ENCODE measurements around the gene NCAM2. TPM values are rescaled to one million over a fixed set of nuclear protein-coding genes. Genes with fewer than 3 reads are reported as not detected.

Gene NCAM2
- total and polyA plus RNA-seq, 2 donors (not counting 1 experiment from before 2014, with no cell fraction given): 0.13 TPM; not detected in 1

DNA sequence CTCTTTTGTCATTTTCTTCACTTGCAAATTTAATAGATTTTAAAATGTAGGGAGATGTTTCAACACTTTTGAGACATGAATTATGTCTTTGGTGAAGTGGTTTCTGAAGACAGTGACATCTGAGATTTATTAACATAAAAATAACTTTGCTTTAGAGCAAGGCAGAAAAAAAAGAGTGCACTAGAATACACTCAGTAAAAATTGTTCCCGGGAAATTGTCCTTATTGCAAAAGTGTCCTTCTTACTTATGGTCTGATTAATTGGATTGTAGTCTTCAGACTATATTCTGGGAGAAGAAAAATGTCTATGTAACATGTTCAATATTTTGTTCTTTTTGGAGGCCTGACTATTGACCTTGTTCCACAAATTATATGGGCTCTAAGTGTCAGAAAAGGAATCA is 468.5 kb downstream of the NCAM2 start:
- Histone ChIP-seq H3K4me3 (ENCODE audit: control extremely low read depth in 1 of 5, extremely low read depth in 1 of 5, insufficient read depth in 1 of 5, low read depth in 2 of 5, low read length in 4 of 5) (no peak overlapping the region), H3K9me3 (ENCODE audit: control extremely low read depth in 1 of 3, control insufficient read depth in 2 of 3, insufficient read depth in 1 of 3, low read length in 2 of 3) (no peaks in the 10 kb centered on the region), H3K9ac (ENCODE audit: low read length) (no peak overlapping the region), H3K4me1 (ENCODE audit: control insufficient read depth in 2 of 2, insufficient read depth in 2 of 2, low read length in 2 of 2) (no peaks in the 10 kb centered on the region), H3K79me2 (ENCODE audit: control insufficient read depth, insufficient read depth, low read length) (no peaks in the 10 kb centered on the region), H3K4me2 (replicated peaks; ENCODE audit: low read depth, low read length, poor library complexity, severe bottlenecking) (no peak overlapping the region), H2AFZ (ENCODE audit: insufficient read depth, low read depth, low read length, poor library complexity, severe bottlenecking) (no peak overlapping the region), H4K20me1 (ENCODE audit: control insufficient read depth, insufficient read depth, low read length, poor library complexity, severe bottlenecking) (no peaks in the 10 kb centered on the region), H3K36me3 (replicated peaks in 1 of 2; ENCODE audit: control extremely low read depth in 1 of 2, control insufficient read depth in 1 of 2, extremely low read depth in 1 of 2, insufficient read depth in 2 of 2, low read length in 1 of 2) (no peaks in the 10 kb centered on the region), H3K27me3 (replicated peaks in 1 of 4; ENCODE audit: control extremely low read depth in 1 of 4, control insufficient read depth in 3 of 4, insufficient read depth in 4 of 4, low read length in 3 of 4) (no peaks in the 10 kb centered on the region), H3K27ac (ENCODE audit: low read length in 2 of 2) (no peak overlapping the region)
- DNase-seq (no peak), ATAC-seq (ENCODE audit: low read depth) (no peak)
- Mint-ChIP-seq H3K9me3 (ENCODE audit: insufficient read depth) (no peaks in the 10 kb centered on the region), H3K27me3 (no peaks in the 10 kb centered on the region), H3K27ac (no peak overlapping the region), H3K4me3 (no peak overlapping the region), H3K4me1 (no peaks in the 10 kb centered on the region)
- no CpG with 5 or more reads among the region's 1 CpG for WGBS (ENCODE audit: insufficient coverage)
- intact Hi-C loops (cut with micrococcal nuclease): no loop called here
- TF ChIP-seq EZH2 (IDR thresholded peaks at IDR 0.05; ENCODE audit: borderline replicate concordance, insufficient read depth, low read depth, low read length, poor library complexity, severe bottlenecking): no peak
- TF ChIP-seq, protein P1, sequence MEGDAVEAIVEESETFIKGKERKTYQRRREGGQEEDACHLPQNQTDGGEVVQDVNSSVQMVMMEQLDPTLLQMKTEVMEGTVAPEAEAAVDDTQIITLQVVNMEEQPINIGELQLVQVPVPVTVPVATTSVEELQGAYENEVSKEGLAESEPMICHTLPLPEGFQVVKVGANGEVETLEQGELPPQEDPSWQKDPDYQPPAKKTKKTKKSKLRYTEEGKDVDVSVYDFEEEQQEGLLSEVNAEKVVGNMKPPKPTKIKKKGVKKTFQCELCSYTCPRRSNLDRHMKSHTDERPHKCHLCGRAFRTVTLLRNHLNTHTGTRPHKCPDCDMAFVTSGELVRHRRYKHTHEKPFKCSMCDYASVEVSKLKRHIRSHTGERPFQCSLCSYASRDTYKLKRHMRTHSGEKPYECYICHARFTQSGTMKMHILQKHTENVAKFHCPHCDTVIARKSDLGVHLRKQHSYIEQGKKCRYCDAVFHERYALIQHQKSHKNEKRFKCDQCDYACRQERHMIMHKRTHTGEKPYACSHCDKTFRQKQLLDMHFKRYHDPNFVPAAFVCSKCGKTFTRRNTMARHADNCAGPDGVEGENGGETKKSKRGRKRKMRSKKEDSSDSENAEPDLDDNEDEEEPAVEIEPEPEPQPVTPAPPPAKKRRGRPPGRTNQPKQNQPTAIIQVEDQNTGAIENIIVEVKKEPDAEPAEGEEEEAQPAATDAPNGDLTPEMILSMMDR (IDR thresholded peaks at IDR 0.05): no peak
- ChIA-PET CTCF (no interaction called here), POLR2A (no interaction called here)

GRCh38 chr21:21468003-21468402 is 469.8 kb downstream of the NCAM2 start:
- Mint-ChIP-seq H3K4me3 (no peak overlapping the region), H3K27ac (no peak overlapping the region), H3K27me3 (no peaks in the 10 kb centered on the region), H3K9me3 (ENCODE audit: insufficient read depth) (no peaks in the 10 kb centered on the region), H3K4me1 (no peaks in the 10 kb centered on the region)
- ChIA-PET CTCF (no interaction called here), POLR2A (no interaction called here)
- intact Hi-C loops (cut with micrococcal nuclease): no loop called here
- Histone ChIP-seq H3K79me2 (ENCODE audit: control insufficient read depth, insufficient read depth, low read length) (no peaks in the 10 kb centered on the region), H3K9me3 (ENCODE audit: control extremely low read depth in 1 of 3, control insufficient read depth in 2 of 3, insufficient read depth in 1 of 3, low read length in 2 of 3) (no peaks in the 10 kb centered on the region), H3K9ac (ENCODE audit: low read length) (no peak overlapping the region), H4K20me1 (ENCODE audit: control insufficient read depth, insufficient read depth, low read length, poor library complexity, severe bottlenecking) (no peaks in the 10 kb centered on the region), H2AFZ (ENCODE audit: insufficient read depth, low read depth, low read length, poor library complexity, severe bottlenecking) (no peak overlapping the region), H3K4me2 (replicated peaks; ENCODE audit: low read depth, low read length, poor library complexity, severe bottlenecking) (no peak overlapping the region), H3K36me3 (replicated peaks in 1 of 2; ENCODE audit: control extremely low read depth in 1 of 2, control insufficient read depth in 1 of 2, extremely low read depth in 1 of 2, insufficient read depth in 2 of 2, low read length in 1 of 2) (no peaks in the 10 kb centered on the region), H3K4me1 (ENCODE audit: control insufficient read depth in 2 of 2, insufficient read depth in 2 of 2, low read length in 2 of 2) (no peaks in the 10 kb centered on the region), H3K4me3 (ENCODE audit: control extremely low read depth in 1 of 5, extremely low read depth in 1 of 5, insufficient read depth in 1 of 5, low read depth in 2 of 5, low read length in 4 of 5) (no peak overlapping the region), H3K27me3 (replicated peaks in 1 of 4; ENCODE audit: control extremely low read depth in 1 of 4, control insufficient read depth in 3 of 4, insufficient read depth in 4 of 4, low read length in 3 of 4) (no peaks in the 10 kb centered on the region), H3K27ac (ENCODE audit: low read length in 2 of 2) (no peak overlapping the region)
- TF ChIP-seq, protein P1 (IDR thresholded peaks at IDR 0.05): no peak
- no peak for DNase-seq
- ATAC-seq (ENCODE audit: low read depth): no peak
